Suppressor macrophage treated with lipopolysaccharide for 4 hours (primary cell): Measurements from ENCODE around the gene ATM.
"Not testable (repeated sequence)": the region's sequence is repeated elsewhere in the genome, so short reads cannot be mapped to it uniquely, and the experiment has no call there.

Experiments used
- DNase-seq: peaks from one replicate; pipeline ENCODE4 v3.0.0-alpha.2; 2020

ATM gene

GRCh38 chr11:108289699-108290098 lies 66.8 kb downstream of the ATM start:
- no peak for DNase-seq

- no peak for DNase-seq
Observed at GRCh38 chr11:108293229-108293628, 70.4 kb downstream of the ATM start.

GRCh38 chr11:108302121-108302785 lies 79.4 kb downstream of the ATM start:
- no peak for DNase-seq

- no peak for DNase-seq
Observed at GRCh38 chr11:108307751-108308150, 84.9 kb downstream of the ATM start.

- DNase-seq, result no peak
Observed at GRCh38 chr11:108313444-108313843, 90.6 kb downstream of the ATM start.

- no peak for DNase-seq
Observed at GRCh38 chr11:108316061-108316460, 93.2 kb downstream of the ATM start.

GRCh38 chr11:108319541-108320145 lies 96.8 kb downstream of the ATM start:
- DNase-seq, result no peak

- DNase-seq, result no peak
Observed at GRCh38 chr11:108322666-108323065, 99.8 kb downstream of the ATM start.

GRCh38 chr11:108324587-108324986 lies 101.7 kb downstream of the ATM start:
- peak; percentile 79 for DNase-seq

GRCh38 chr11:108333403-108333899 lies 110.6 kb downstream of the ATM start:
- no peak for DNase-seq

- no peak for DNase-seq
Observed at GRCh38 chr11:108338750-108339149, 115.9 kb downstream of the ATM start.

GRCh38 chr11:108340973-108341372 lies 118.1 kb downstream of the ATM start:
- DNase-seq, result no peak

GRCh38 chr11:108341654-108342053 lies 118.8 kb downstream of the ATM start:
- no peak for DNase-seq

GRCh38 chr11:108343714-108344113 lies 120.8 kb downstream of the ATM start:
- DNase-seq, result no peak

GRCh38 chr11:108345767-108346166 lies 122.9 kb downstream of the ATM start:
- DNase-seq, result no peak

- DNase-seq, result no peak
Observed at GRCh38 chr11:108346451-108346850, 123.6 kb downstream of the ATM start.

GRCh38 chr11:108351468-108351867 lies 128.6 kb downstream of the ATM start:
- peak; percentile 34 for DNase-seq

- DNase-seq, result no peak
Observed at GRCh38 chr11:108364159-108364558, 141.3 kb downstream of the ATM start.

- DNase-seq, result no peak
Observed at GRCh38 chr11:108368134-108368533, 145.3 kb downstream of the ATM start.

- DNase-seq, result no peak
Observed at GRCh38 chr11:108369064-108369463, 146.2 kb downstream of the ATM start.

GRCh38 chr11:108370315-108370714 lies 147.4 kb downstream of the ATM start:
- DNase-seq, result no peak

- DNase-seq, result no peak
Observed at GRCh38 chr11:108370990-108371389, 148.1 kb downstream of the ATM start.

- not testable (repeated sequence) for DNase-seq
Observed at GRCh38 chr11:108373505-108373904, 150.6 kb downstream of the ATM start.

- DNase-seq, result no peak
Observed at GRCh38 chr11:108388576-108388975, 165.7 kb downstream of the ATM start.

GRCh38 chr11:108392353-108392752 lies 169.5 kb downstream of the ATM start:
- DNase-seq, result no peak
